Measurements from ENCODE around the gene ASCC1.
"Not testable (repeated sequence)": the region's sequence is repeated elsewhere in the genome, so short reads cannot be mapped to it uniquely, and the experiment has no call there.

The ASCC1 gene

DNA sequence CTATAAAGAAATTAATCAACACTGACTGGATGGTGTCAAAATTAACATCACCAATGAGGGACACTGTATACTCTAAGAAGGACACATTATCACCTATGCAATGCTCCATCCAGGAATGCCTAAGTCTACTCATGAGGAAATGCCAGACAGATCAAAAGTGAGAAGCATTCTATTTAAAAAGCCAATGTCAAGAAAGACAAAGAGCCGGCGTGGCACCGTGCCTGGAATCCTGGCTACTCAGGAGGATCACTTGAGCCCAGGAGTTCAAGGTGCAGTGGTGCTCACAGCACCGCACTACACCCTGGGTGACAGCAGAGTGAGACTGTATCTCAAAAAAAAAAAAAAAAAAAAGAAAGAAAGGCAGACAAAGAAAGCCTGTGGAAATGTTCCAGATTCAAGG lies 45.8 kb downstream of the ASCC1 start:
- peak; percentile 6 for DNase-seq (ENCODE audit: low read depth)

DNA sequence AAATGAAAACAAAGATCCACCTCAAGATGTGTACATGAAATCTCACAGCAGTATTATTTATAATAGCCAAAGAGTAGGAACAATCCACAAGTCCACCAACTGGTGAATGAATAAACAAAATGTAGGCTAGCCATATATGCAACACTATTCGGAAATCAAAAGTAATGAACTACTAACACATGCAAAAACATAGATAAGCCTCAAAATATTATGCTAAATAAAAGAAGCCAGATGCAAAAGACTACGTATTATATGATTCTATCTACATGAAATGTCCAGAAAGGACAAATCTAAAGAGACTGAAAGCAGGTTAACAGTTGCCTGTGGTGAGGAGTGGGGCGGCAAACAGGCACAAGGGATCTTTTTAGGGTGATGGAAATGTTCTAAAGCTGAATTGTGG lies 49.0 kb downstream of the ASCC1 start:
- DNase-seq (ENCODE audit: low read depth) = no peak

DNA sequence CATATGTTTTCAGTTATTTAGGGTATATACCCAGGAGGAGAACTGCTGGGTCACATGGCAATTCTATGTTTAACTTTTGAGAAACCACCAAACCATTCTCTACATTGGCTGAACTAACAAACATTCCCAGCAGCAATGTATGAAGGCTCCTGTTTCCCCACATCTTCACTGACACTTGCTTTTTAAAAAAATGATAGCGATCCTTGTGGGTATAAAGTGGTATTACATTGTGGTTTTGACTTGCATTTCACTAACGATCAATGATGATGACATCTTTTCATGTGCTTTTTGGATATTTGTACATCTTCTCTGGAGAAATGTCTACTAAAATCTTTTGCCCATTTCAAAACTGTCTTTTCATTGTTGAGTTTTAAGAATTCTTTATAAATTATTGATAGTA lies 51.5 kb downstream of the ASCC1 start:
- DNase-seq (ENCODE audit: low read depth) = peak; percentile 50

DNA sequence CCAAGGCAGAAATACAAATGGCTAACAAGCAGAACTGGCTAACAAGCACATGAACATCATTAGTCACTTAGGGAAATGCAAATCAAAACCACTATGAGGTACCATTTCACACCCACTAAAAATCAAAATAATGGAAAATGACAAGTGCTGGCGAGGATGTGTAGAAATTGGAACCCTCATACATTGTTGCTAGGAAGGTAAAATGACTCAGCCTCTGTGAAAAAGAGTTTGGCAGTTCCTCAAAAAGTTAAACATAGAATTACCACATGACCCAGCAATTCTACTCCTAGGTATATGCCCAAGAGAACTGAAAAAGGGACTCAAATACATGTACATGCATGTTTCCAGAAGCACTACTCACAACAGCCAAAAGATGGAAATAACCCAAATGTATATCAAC lies 53.1 kb downstream of the ASCC1 start:
- peak; percentile 34 for DNase-seq (ENCODE audit: low read depth)

DNA sequence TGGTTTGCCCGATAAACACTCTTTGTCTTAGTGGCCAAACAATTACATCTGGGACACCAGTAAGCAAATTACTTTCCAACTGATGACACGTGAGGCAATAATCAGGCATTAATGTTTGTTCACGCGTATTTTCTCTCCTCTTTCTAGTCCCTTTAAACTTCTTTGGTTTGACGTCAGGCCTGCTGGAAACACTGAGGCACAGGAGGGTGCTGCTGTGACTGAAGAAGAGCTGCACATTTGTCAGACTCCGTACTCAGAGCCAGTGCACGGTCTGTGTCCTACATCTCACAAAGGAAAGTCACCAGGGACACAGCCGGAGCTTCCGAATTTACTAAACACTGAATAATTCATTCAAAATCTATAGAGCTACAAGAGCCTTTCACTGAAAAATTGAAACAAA lies 57.9 kb downstream of the ASCC1 start:
- DNase-seq (ENCODE audit: low read depth) = no peak

DNA sequence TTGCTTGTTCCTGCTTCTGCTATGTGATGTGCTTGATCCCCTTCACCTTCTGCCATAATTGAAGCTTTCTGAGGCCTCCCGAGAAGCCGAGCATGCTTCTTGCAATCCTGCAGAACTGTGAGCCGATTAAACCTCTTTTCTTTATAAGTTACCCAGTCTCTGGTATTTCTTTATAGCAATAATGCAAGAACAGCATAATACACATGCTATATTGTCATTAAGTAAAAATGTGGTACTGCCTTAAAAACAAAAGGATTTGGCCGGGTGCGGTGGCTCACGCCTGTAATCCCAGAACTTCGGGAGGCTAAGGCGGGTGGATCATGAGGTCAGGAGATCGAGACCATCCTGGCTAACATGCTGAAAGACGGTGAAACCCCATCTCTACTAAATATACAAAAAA lies 59.9 kb downstream of the ASCC1 start:
- DNase-seq (ENCODE audit: low read depth) = no peak

DNA sequence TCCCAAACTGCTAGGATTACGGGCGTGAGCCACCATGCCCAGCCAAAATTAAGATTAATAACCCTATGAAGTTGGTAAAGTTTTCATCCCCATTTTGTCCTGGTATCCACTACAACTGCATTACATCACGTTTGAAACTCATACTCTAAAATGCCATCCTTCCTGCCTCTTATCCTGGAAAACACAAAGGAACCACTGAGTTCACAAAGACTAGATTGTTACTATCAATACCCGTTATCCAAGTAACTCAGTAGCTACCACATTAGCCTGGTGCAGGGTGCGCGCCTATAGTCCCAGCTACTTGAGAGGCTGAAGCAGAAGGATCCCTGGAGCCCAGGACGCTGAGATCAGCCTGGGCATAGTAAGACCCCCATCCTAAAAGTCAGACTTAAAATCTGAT lies 63.8 kb downstream of the ASCC1 start:
- DNase-seq (ENCODE audit: low read depth) = no peak

DNA sequence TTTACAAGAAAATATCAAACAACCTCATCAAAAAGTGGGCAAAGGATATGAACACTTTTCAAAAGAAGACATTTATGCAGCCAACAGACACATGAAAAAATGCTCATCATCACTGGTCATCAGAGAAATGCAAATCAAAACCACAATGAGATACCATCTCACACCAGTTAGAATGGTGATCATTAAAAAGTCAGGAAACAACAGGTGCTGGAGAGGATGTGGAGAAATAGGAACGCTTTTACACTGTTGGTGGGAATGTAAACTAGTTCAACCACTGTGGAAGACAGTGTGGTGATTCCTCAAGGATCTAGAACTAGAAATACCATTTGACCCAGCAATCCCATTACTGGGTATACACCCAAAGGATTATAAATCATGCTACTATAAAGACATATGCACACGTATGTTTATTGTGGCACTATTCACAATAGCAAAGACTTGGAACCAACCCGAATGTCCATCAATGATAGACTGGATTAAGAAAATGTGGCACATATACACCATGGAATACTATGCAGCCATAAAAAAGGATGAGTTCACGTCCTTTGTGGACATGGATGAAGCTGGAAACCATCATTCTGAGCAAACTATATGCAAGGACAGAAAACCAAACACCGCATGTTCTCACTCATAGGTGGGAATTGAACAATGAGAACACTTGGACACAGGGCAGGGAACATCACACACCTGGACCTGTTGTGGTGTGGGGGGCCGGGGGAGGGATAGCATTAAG lies 65.2 kb downstream of the ASCC1 start:
- not testable (repeated sequence) for DNase-seq (ENCODE audit: low read depth)

DNA sequence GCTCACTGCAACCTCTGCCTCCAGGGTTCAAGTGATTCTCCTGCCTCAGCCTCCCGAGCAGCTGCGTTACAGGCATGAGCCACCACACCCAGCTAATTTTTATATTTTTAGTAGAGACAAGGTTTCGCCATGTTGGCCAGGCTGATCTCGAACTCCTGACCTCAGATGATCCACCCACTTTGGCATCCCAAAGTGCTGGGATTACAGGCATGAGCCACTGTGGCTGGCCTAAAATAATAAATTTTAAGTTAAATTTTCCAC lies 68.8 kb downstream of the ASCC1 start:
- not testable (repeated sequence) for DNase-seq (ENCODE audit: low read depth)

DNA sequence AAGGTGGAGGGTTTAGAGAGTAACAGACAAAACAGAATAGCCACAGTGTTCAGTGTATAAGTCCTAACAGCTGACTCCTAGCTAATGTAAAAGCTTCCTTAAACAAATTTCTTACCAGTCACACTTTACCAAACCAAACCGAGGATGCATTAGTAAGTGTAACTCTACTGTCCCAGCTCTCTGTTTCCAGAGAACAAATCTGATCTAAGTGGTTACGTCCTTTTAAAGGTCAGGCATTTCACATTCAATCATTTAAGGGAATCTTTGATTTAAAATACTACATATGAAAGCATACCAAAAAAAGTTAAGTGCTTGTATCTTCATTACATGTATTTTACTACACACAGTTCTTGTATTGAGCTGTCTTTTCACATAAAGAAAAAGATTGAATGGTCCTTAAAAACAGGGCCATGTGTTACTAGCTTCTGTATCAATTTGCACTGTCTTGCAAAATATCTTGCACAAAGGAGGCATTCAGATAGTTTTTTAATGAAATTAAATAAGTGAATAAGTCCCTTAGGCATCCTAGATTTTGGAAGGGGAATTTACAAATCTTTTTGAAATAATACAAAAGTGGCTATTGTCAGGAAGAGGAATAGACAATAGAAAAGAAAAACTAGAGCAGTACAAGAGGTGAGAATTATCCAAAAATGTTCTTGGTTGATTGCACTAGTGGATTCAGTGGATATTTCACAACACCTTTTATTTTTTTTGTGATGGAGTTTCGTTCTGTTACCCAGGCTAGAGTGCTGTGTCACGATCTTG lies 69.3 kb downstream of the ASCC1 start:
- DNase-seq (ENCODE audit: low read depth) = no peak

DNA sequence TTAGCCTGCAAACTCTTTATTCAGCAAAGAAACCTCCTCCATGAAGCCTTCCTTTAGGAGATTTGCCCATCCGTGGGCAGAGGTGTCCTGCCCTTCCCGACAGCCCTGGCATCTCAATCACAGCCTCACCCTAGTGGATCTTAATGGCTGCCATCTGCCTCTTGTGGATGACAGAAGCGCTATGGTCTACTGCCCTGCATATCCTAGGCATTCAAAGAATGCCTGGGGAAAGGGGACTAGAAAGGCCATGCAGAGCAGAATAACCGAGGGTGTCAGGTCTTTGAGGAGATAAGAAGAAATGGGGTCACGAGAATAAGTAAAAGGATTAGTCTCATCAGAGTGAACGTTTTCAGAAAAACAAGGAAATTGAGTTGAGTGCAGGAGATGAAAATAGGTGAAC lies 70.0 kb downstream of the ASCC1 start:
- peak; percentile 6 for DNase-seq (ENCODE audit: low read depth)

DNA sequence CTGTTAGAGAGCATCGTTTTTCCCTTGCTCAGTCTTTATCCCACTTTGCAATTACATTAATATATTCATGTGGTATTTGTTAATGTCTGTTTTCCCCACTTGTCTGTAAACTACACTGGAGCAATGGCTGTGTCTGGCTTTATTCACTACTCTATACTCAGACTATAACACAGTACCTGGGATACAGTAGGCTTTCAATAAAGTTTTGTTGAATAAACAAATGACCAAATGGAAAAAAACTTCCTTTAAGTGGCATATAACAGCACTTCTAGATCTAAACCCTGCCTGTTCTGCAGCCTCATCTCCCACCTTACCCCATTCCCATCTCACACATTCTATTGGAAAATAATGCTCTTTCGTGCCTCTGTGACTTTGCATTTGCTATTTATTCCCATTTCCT lies 70.4 kb downstream of the ASCC1 start:
- no peak for DNase-seq (ENCODE audit: low read depth)

DNA sequence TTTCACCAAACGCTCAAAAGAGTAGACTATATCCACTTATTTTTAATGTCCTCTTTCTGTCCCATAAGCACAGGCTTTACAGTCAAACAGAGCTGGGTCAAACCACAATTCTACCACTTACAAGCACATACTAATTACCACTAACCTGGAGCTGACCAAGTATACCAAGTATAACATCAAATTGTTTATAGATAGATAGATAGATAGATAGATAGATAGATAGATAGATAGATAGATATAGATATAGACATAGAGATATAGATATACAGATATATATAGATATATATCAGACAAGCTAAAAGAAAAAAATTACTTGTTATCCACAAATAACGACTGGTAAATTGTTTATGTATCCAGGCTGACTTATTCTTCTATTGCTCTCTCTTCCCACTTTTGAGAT lies 75.2 kb downstream of the ASCC1 start:
- DNase-seq (ENCODE audit: low read depth) = no peak

DNA sequence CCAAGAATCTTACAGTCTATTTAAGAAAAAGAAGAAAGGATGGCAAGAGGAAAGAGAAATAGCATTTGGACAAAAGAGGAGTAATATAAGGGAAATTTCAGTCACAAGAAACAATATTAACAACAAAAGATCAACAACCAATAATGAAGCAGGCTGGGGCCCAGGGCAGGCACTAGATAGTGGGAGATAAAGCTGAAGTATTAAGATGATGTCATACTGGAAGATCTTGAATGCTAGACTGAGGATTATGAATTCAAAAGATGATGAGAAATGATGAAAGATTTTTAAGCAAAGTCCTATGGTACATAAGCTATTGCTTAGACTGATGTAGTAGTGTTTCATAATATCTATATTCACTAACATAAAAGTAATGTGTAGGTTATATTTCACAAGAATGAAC lies 75.9 kb downstream of the ASCC1 start:
- DNase-seq (ENCODE audit: low read depth) = peak; percentile 41

DNA sequence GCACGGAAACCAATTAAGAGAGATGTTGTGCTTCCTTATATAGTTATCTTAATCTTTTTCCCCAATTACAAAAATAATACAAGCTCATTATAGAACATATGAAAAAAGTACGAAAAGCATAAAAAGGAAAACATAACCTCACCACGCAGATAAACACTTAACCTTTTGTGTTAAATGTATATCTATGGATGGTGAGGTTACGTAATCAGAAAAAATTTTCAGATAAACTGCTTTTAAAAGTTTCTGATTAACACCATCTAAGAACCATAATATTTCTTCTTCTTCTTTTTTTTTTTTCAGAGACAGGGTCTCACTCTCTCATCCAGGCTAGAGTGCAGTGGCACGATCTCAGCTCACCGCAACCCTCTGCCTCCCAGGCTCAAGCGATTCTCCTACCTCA lies 78.5 kb downstream of the ASCC1 start:
- DNase-seq (ENCODE audit: low read depth) = no peak

DNA sequence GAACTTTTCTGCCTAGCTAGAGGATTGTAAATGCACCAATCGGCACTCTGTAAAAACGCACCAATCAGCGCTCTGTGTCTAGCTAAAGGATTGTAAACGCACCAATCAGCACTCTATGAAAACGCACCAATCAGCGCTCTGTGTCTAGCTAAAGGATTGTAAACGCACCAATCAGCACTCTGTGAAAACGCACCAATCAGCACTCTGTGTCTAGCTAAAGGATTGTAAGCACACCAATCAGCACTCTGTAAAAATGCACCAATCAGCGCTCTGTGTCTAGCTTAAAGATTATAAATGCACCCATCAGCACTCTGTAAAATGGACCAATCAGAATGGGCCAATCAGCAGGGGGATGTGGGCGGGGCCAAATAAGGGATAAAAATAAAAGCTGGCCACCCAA lies 79.9 kb downstream of the ASCC1 start:
- not testable (repeated sequence) for DNase-seq (ENCODE audit: low read depth)

DNA sequence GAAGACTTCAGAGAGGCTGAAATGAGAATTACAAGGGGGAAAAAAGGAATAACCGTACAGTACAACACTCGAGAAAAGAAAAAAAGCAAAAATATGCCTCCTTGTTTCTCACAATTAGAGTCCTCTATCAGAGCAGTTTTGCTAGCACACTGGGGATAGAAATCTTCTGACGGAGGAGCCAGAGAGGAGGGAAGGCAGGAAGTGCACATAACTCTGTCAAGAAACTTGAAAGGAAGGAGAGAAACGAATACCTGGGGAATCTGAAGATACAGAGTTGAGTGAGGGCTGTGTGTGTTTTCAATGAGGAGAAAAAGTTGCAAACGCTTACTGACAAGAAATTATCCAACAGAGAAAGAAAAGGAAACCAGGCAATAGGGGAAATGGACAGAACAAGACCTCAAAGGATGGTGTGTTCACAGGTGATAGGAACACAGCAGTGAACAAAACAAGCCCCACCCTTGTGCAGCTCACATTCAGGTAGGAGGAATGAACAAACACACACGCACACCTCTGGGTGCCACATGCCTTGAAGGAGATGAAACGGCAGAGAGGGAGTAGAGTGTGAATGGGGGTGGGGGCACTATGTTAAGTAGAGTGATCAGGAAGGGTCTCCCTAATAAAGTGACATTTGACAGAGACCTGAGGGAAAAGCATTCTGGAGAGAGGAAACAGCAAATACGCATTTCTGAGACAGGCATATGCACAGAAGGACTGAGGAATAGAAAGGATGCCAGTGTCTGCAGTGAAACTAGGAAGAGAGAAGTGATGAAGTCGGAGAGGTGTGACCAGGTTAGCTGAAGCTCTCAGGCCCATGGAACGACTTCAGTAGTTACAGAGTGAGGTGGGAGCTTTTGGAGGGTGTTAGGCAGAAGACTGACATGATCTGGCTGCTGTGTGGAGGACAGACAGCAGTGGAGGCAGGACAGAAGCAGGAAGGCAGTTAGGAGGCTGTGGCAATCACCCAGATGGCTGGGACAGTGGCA lies 81.0 kb downstream of the ASCC1 start:
- DNase-seq (ENCODE audit: low read depth) = no peak

DNA sequence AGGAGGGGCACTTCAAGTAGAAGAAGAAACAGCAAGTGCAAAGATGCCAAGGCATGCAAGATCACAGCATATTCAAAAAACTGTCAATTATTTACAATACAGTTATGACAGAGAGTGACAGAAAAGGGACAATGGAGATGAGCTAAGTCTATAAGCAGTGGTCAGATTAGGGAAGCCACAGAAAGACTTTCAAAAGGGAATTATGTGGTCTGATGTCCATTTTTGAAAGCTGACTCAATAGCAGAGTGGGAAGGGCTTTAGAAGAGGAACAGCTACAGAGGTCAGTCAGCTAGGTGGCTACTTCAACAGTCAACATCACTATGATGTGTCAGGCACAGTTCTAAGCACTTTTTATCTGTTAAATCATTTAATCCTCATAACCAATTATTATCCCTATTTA lies 82.6 kb downstream of the ASCC1 start:
- DNase-seq (ENCODE audit: low read depth) = peak; percentile 85

DNA sequence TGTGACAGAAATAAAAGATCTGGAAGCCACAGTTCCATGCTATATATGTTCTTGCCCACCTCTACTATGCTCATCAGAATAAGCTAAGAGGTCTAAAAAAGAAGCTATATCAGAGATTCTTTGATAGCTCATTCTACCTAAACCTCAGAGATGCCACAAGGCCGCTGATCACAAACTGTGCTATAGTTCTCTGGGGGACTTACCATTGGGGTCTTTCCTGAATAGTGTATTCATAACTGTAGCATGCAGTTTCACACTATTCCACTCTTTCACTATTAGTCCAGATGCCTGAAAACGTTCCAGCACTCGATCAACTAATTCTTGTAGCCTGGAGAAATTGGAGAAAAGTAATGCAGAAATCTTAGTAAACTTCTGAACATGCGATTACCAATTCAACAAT lies 83.2 kb downstream of the ASCC1 start:
- no peak for DNase-seq (ENCODE audit: low read depth)

DNA sequence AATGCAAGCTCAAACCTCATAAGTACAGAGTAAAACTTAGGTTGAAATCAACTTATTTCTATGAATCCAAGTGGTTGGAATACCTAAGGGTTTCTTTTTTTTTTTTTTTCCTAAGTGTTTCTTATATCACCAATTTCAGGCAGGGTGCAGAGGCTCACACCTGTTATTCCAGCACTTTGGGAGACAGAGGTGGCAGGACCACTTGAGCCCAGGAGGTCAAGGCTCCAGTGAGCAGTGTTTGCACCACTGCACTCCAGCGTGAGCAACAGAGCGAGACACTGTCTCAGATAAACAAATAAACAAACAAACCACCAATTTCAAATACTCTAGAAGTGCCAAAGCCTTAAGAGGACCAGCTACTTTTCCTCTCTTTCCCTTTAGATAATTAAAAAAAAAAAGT lies 88.5 kb downstream of the ASCC1 start:
- no peak for DNase-seq (ENCODE audit: low read depth)

DNA sequence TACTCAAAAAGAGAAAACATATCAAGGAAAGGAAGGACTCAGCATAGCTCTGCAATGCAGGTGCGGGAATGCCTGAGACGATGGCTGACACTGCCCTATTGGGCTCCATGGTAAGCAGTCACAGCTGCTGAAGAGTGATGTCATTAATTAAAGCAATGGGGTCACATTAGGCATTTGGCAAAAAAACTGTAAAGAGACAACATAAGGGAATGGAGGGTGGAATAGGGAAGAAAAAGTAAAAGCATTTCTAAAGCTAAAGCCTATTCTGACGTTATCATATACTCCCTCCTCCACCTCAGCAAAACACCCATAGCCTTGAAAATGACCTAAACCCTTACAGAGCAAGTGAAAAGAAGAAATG lies 89.2 kb downstream of the ASCC1 start:
- DNase-seq (ENCODE audit: low read depth) = no peak

DNA sequence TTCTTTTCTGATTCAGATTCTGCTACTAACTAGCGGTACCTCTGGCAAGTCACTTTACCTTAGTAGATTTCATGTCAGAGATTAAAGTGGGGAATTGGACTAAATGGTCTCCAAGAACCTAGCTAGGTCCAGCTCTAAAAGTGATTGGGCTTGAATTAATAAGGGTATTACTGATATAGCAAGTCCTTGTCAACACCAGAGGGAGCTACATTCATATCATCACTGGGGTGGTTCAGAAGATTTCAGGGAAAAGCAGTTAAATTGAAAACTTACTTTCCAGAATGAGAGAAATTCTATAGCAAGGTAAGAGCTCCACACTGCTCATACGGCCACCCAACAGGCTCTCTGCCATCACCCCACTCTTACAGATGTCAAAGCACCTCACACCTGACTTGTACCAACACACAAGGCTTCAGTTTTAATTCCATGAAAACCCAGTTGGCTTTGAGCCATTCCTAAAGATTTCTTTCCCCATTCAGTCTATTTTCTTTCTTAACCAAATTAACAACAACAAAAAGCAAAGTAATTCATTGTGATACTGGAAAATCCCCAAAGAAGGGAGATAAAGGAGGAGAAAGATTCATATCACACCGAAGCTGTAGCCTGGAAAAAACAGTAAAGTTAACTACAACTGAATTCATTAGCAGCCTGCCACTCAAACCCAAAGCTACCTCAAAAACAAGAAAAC lies 89.7 kb downstream of the ASCC1 start:
- DNase-seq (ENCODE audit: low read depth) = peak; percentile 73

Measured in amniotic epithelial cell (primary cell).